ENCODE results near the gene HIVEP3.

Gene HIVEP3

DNA sequence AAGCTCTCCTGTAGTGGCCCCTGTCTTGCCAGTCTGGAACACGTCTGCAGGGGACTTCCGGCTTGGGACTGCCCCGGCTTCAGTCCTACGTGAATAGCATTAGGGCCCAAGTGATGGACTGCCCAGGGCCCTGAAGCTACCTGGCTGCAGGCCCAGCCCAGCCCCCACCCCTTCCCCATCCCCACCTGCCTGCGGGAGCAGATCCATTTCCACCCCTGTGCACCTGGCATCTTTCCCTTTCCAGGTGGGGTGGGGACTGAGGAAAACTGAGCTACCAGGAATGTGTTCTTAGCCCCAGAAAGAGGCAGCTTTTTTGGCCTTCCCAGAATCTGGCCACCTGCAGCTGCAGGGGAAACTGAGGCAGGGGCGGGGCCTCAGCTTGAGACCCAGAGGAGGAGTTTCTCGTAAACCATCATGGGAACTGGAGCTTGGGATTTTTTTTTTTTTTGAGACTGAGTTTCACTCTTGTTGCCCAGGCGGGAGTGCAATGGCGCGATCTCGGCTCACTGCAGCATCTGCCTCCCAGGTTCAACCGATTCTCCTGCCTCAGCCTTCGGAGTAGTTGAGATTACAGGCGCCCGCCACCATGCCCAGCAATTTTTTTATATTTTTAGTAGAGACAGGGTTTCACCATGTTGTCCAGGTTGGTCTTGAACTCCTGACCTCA, 437.5 kb downstream of the HIVEP3 start:
- DNase-seq (ENCODE audit: extremely low read depth in 1 of 2, low read depth in 1 of 2), result no peak

DNA sequence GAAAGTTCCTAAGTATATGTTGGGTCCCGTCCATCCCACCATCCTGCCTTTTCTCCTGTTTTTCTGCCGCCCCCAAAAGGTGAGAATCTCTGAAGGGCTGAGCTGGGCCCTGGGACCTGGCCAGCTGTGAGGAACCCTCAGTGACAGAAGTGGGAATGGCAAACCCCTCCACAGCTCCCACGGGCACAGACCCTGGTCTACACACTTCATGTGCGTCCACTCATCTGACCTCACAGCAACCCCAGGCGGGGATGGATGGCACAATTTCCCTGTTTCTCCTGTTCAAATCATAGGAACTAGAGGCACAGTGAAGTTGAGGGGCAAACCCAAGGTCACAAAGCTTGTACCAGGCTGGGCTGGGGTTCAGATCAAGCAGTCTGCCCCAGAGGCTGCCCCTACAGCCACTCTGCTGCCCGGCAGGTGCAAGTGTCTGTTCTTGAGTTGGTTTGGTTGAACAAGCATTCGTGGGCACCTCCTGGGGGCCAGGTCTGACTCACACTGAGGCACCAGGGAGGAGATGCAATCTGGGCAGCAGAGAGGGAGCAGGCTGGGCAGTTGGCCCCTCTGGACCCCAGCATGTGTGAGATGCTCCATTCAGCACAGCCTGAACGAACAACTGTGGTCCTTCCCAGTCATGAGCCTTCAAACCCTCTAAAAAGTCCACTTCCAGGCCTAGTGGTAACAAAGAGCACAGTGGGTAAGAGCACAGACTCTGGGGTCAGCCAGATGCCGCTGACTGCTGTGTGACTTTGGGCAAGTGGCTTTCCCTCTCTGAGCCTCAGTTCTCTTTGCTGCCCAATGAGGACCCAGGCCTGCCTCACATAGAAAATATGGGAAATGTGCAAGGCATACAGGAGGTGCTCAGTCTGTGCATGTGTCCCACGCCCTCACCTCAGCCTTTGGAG, 438.3 kb downstream of the HIVEP3 start:
- DNase-seq (ENCODE audit: extremely low read depth in 1 of 2, low read depth in 1 of 2), result no peak

DNA sequence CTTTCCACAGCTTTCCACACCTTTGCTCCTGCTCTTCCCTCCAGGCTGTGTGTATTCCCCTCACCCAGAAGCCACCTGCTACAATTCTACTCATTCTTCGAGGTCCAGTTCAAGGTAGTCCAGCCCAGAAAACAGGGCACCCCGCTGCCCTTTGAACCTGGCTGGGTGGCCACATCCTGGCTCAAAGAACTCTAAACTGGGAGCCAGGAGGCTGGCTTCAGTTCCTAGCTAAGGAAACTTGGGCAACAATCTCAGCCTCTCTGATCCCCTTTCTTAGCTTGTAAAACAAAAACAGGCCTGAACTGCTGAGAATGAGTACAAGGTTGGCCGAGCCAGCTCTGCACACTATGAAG, 438.9 kb downstream of the HIVEP3 start:
- no peak for DNase-seq (ENCODE audit: extremely low read depth in 1 of 2, low read depth in 1 of 2)

DNA sequence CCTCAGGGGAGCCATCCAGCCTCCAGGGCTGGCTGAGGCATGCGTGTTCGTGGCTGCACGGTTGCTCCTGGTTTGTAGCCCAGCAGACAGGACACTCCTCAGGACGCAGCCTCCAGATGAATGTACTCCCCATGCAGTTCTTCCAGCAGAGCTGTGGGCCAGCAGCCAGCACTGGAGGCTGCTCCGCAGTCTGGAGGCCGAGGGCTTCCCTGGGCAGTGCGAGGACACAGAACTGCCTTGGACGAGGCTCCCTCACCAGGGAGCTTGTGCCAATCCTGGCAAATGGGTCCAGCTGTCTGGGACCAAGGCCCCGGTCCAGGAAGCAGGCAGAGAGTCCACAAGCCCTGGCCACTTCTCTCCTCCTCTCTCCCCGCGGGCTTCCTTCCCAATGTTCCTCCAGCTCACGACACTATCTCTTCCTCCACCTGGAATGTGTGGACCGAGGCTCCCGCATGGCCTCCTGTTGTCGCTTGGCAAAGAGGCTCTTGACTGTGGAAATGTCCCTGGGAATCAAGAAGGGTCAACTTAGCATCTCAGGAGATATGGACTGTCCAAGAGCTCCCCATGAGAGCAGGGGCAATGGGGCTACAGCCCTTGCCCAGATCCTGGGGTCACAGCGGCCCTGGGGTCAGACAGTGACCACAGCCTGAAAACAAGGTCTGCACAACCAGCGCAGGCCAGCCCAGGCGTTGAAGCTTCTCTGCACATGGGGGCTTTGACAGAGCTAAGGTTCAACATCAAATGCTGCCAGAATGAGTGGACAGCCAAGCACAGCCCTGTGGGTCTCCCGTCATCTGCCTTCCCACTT, 439.5 kb downstream of the HIVEP3 start:
- DNase-seq (ENCODE audit: extremely low read depth in 1 of 2, low read depth in 1 of 2), result no peak

DNA sequence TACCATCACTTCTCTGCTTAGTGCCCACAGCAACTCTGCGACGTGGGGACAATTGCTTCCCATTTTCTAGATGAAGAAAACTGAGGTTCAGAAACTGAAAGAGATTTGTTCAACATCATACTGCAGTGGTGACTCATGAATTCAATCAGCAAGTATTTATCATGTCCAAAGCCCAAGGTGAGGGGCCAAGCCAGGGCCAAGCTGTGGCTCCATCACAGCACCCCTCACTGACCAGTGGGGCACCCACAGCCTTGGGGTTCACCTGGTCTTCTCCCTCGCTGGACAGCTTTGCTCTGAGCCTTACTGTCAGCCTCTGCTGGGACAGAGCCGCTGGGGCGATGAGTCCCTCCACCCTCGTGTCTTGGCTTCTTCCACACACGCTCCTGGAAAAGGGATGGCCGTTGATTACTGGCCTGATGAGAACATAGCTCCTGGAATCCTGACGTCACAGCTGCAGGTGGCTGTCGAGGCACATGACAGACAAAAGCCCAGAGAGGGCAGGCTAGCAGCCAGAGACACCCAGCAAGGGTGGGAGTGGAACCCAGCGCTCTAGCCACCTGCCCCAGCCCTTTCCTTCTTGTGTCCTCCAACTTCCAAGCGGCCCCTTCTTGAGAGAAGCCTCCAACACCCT, 440.5 kb downstream of the HIVEP3 start:
- no peak for DNase-seq (ENCODE audit: extremely low read depth in 1 of 2, low read depth in 1 of 2)

DNA sequence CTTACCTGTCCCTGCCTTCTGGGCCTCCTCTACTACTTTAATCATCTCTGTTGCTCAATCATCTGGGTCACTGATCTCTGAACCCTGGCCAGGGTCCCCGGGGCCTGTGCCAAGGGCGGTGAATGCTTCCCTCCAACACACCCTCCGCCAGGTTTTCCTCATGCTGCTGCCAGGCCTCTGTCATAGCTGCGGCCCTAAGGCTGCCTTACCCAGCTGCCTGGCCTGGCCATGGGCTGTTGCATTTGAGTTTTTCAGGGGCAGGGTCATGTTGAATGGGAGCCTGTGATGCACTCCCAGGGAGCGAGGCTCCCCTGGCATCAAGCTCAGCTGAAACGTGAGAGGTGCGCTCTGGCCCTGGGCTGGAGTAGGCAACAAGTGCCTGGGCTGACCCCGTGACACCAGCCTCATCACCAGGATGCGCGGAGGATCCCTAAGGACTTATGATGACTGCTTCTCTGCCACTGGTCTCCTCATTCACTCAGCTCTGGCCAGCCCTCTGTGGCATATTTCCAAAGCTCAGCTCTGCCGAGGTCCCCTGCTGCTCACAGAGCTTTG, 441.8 kb downstream of the HIVEP3 start:
- DNase-seq (ENCODE audit: extremely low read depth in 1 of 2, low read depth in 1 of 2), result no peak

DNA sequence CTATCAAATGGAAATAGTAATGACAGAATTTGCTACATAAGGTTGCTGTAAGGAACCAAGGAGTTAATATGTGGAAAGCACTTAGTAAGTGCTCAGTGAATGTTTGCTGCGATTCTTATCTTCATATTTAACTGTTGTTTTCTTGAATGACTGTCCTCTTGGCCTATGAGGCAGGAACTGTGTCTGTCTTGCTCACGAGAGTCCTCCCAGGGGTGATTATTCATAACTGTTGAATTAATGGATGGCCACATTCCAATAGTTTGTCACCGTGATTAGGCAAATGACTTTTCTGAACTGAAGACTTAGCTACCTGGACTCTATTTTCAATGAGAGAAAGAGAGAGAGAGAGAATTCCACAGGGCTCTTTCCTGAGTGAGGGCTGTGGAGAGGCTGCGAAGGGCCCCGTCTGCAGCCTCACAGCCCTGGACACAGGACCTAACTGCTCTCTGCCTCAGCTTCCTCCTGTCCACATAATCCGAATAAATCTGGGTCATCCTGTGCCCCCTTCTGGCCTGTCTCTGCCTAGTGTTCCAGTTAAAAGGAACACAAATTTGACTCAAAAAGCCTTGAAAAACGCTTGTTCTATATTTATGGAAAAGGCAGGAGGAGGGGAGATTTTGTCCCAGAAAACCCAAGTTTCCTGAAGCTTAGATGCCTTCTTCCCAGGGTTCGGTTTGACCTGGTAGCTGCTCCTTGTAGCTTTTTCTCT, 442.7 kb downstream of the HIVEP3 start:
- DNase-seq (ENCODE audit: extremely low read depth in 1 of 2, low read depth in 1 of 2), result no peak

DNA sequence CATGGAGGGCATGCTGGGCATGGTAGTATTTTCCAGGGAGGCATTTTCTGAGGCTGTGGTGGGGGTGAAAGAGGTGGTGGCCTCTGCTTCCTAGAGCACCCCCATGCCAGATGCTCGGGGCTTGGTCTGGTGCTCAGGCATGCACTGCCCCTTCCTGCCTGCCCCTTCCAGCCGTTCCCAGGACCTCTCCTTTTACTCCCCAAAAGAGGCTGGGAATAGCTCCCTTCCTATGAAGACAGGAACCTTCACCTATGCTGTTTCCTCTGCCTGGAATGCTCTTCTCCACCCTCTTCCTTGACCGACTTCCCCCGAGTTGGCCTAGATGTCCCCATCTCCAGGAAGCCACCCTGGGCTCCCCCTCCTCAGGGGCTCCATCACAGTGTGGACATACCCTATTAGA, 443.4 kb downstream of the HIVEP3 start:
- no peak for DNase-seq (ENCODE audit: extremely low read depth in 1 of 2, low read depth in 1 of 2)

DNA sequence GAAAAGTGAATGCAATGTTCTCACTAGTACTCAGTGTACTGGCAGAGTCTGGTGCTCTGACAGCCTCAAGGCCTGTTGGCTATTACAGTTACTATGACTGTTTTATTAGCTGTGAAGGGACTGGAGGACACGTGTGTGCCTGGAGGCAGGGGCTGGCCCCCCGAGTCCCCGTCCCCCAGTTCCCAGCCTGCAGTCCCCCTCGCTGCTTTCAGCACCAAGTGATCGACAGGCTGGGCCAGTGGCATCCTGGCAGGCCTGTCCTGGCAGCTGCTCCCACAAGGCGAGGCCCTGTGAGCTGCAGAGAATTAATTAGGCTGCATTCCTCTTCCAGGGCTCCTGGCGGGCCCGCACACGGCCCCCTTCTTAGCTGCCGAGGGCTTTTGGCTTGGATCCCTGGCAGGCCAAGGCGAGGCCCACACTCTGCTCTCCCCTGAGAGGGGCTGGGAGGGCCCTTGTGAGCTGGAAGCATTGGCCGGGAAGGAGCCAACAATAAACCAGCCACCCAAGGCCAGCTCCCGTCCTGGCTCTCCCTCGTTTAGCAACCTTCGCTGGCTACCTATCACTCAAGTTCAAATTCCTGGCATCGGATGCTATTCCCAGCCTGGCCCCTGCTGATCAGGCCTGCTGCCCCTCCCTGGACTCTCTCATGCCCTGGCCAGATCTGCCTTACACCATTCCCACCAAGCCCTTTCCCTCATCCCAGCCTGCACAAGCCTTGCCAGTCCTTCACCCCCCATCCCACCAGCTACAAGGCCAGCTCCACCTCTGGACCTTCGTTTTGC, 444.0 kb downstream of the HIVEP3 start:
- DNase-seq (ENCODE audit: extremely low read depth in 1 of 2, low read depth in 1 of 2), result no peak

DNA sequence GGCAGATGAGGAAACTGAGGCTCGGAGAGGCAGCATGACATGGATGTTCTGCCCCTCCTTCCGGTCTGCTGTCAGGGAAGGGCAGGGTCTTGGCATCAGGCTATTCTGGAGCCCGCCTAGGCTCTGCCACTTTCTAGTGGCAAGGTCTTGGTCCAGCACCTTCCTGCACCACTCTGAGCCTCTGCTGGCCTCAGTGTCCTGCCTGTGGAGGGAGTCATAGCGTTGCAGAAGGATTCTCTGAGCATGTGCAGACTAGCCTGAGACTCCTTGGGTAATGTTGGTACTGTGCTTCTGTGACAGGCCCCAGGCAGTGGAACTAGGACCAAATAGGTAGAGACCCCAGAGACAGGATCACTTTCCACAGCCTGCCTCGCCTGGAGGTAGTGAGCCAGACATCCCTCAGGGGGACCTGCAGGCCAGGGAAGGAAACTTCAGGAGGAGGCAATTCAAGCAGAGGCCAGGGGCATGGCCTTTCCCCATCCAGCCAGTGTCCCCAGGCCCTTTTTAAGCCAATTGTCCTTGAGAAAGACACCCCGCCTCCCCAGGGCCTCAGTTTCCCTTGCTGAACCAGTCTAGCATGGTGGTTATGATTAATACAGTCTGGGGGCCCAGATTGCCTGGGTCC, 444.9 kb downstream of the HIVEP3 start:
- DNase-seq (ENCODE audit: extremely low read depth in 1 of 2, low read depth in 1 of 2), result no peak

DNA sequence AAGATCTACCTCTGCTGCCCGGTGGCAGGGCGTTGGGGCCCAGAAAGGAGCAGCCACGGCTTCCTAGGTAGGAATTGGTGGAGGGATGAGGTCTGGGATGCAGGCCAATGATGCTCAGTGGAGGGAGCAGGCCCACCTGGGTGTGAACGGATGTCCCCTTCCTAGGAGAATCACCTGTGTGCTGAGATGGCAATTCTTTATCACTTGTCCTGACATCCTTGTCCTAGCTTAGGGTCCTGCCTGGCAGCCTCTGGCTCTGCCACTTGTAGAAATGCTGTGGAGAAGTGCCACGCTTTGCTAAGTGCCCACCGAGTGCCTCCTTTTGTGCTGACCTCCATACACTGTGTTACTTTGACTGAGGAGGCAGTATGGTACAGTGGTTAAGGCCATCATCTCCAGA, 447.1 kb downstream of the HIVEP3 start:
- no peak for DNase-seq (ENCODE audit: extremely low read depth in 1 of 2, low read depth in 1 of 2)

DNA sequence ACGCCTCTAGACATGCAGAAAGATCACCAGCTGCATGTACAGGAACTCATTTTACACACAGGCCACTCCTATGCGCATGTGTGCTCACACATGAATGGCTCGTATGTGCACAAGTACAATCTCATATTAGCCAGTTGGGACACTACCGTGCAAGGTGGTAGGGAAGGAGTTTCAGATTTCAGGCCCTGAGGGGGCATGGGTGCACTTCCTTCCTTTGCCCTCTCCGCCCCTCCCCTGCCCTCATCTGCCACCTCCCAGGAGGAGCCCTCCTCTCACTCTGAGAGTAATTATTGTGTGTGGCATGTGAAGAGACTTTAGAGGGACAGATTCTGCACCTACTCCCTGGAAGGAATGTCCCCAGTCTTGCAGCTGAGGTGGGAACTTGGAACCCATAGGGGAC, 449.0 kb downstream of the HIVEP3 start:
- DNase-seq (ENCODE audit: extremely low read depth in 1 of 2, low read depth in 1 of 2), result no peak

DNA sequence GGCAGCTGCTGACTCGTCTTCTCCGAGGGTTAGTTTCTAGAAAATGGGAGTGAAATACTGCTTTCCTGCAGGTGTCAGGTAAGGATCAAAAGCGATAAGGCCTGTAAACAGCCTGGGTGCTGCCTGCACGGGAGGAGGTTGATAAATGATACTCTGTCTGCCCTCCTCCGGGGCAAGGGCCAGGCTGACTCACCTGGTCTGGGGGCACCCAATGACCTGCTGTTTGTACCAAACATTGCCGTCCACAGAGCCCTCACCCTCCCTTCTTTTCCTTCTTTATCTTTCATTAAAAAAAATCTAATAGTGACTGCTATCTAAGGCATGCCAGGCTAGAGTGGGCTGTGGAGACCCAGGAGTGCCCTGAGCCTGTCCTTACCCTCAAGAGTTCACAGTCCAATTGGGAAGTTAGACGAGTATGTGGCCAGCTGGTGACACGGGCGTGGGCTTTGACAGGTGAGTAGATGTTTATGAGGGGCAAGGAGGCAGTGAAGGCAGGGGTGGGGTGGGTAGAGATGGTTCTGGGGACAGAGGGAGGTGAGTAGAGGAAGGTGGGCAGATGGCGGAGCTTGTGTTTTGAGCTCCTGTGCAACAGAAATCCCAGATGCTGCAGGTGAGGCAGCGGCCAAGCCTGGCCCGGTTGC, 450.5 kb downstream of the HIVEP3 start:
- no peak for DNase-seq (ENCODE audit: extremely low read depth in 1 of 2, low read depth in 1 of 2)

DNA sequence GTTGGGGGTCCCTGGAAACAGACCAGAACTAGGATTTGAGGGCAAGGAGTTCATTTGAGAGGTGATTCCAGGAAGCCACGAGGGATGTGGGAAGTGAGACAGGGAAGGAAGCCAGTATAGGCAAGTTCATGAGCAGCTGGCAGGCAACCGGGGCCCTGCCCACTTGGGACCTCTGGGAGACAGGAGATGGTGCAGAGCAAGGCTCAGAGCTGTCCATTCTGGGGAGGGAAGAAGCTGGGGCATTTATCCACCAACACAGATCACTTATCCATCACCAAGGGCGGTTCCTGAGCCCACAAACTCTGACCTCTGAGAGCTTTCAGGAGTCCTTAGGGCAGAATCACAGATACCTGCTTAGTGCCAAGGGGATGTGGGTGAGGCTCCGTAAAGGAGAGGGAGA, 451.0 kb downstream of the HIVEP3 start:
- no peak for DNase-seq (ENCODE audit: extremely low read depth in 1 of 2, low read depth in 1 of 2)

DNA sequence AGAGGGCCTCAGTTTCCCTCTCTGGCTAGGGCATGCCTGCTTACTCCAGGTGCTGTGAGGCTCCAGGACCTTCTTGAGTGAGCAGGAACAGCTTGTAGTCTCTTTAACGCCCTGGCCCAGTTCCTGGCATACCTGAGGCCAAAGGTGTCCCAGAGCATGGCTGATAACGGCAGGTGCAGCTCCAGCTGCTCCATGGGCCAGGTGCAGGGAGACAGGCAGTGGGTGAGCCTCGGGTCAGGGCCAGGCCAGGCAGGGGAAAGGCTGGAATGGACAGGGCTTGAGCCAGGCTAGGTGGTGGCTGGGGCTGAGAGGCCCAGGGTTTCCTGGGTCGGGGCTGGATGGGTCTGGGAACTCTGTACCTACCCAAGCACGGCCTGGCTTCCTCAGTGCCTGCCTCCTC, 452.6 kb downstream of the HIVEP3 start:
- no peak for DNase-seq (ENCODE audit: extremely low read depth in 1 of 2, low read depth in 1 of 2)

DNA sequence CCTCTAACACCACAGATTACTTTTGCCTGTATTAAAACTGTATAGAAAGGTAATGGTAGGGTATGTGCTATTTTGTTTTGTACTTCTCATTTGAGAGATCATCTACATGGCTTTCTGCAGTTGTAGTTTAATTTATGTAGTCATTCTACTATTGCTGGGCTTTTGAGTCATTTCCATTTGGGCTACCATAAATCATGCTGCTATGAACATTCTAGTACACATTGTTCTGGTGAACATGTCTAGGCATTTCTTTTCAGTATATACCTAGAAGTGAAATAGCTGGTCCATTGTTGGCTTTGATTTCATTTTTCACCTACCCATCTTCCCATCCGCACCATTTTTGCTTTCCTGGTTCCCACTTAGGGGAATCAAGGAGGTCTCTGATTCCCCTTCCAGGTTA, 453.0 kb downstream of the HIVEP3 start:
- no peak for DNase-seq (ENCODE audit: extremely low read depth in 1 of 2, low read depth in 1 of 2)

DNA sequence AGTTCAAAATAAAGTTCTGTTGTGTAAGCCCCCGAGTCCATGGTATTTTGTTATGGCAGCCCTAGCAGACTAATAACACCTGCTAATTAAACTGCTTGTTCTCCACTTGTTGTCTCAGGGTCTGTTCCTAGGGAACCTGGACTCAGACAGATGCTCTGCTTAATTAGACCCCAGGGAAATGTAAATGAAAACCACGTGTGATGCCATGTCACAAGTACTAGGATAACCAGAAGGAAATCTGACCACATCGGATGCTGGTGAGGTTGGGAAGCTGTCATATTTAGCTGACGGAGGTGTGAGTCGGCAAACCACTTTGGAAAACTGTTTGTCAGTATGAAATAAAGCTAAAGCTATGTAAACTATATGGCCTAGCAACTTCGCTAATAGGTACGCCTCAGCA, 453.8 kb downstream of the HIVEP3 start:
- no peak for DNase-seq (ENCODE audit: extremely low read depth in 1 of 2, low read depth in 1 of 2)

DNA sequence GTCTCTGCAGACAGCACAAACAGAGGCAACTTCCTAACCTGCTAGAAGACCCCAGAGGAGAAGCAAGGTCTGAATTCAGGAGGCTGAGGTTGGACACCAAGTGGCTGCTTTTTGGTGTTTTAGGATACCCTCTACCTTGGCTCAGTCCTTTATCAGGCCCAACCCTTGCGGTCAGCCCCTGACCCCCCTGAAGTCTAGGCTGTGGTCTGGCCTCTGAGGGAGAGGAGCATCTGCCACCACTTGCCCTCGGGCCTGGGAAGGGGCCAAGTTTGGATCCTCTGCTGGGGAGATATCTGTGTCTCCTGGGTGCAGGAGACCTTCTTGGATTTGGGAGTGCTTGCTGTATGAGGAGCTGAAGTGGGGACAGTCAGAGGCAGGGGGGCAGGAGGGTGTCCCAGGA, 455.2 kb downstream of the HIVEP3 start:
- no peak for DNase-seq (ENCODE audit: extremely low read depth in 1 of 2, low read depth in 1 of 2)

DNA sequence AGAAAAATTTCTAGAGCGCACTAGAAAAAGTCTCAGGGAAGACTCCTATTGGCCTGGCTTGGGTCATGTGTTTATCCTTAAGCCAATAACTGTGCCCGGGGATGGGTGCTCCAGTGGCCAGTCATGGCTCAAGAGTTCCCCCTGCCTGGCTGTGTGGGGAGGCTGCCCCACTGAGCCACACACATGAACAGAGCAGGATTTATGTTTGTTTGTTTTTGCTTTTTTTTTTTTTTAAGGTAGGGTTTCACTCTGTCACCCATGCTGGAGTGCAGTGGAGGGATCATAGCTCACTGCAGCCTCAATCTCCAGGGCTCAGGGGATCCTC, 456.1 kb downstream of the HIVEP3 start:
- no peak for DNase-seq (ENCODE audit: extremely low read depth in 1 of 2, low read depth in 1 of 2)
